H9 (cell line): ENCODE results near the gene FBXL20. TPM values are rescaled to one million over a fixed set of nuclear protein-coding genes. Genes with fewer than 3 reads are reported as not detected.

Experiments used
- DNase-seq: peaks from one replicate; pipeline ENCODE4 v3.0.0-alpha.2; 2017
- H2AFZ ChIP-seq: one replicate; pipeline ENCODE4 v1.6.1; 2013; ENCODE audit warnings: mild to moderate bottlenecking, low read length, control low read depth, moderate library complexity
- H2AK5ac ChIP-seq: 2 replicates; pipeline ENCODE4 v1.6.1; 2013; ENCODE audit warnings: low read length, control low read depth, mixed read lengths; ENCODE audit not compliant: insufficient read length
- H2BK120ac ChIP-seq: one replicate; pipeline ENCODE4 v1.6.1; 2013; ENCODE audit warnings: low read depth, mild to moderate bottlenecking, low read length, control low read depth, inconsistent platforms; ENCODE audit not compliant: poor library complexity, severe bottlenecking
- H2BK12ac ChIP-seq: 2 replicates; pipeline ENCODE4 v1.6.1; 2013; ENCODE audit warnings: low read length, control low read depth, mixed read lengths, low read depth; ENCODE audit not compliant: insufficient read length
- H2BK15ac ChIP-seq: 2 replicates; pipeline ENCODE4 v1.6.1; 2013; ENCODE audit warnings: low read depth, low read length, control low read depth
- H2BK20ac ChIP-seq: one replicate; pipeline ENCODE4 v1.6.1; 2013; ENCODE audit warnings: low read depth, mild to moderate bottlenecking, low read length, control low read depth, inconsistent platforms; ENCODE audit not compliant: poor library complexity, severe bottlenecking
- H2BK5ac ChIP-seq: 2 replicates; pipeline ENCODE4 v1.6.1; 2013; ENCODE audit warnings: low read length, control low read depth, mixed read lengths; ENCODE audit not compliant: insufficient read length
- H3K14ac ChIP-seq: 2 replicates; pipeline ENCODE4 v1.6.1; 2013; ENCODE audit warnings: low read length, control low read depth; ENCODE audit not compliant: insufficient read depth
- H3K18ac ChIP-seq: 2 replicates; pipeline ENCODE4 v1.6.1; 2013; ENCODE audit warnings: low read depth, mild to moderate bottlenecking, mixed read lengths, low read length, control low read depth; ENCODE audit not compliant: insufficient read length
- H3K23ac ChIP-seq: 2 replicates; pipeline ENCODE4 v1.6.1; 2013; ENCODE audit warnings: low read length, control low read depth, mixed read lengths, low read depth; ENCODE audit not compliant: insufficient read length
- H3K23me2 ChIP-seq: 2 replicates; pipeline ENCODE4 v1.6.1; 2013; ENCODE audit warnings: low read depth, mild to moderate bottlenecking, mixed read lengths, low read length, control low read depth; ENCODE audit not compliant: insufficient read length, poor library complexity, severe bottlenecking
- H3K27ac ChIP-seq: 2 replicates; pipeline ENCODE4 v1.5.1; 2013; ENCODE audit warnings: low read length, control low read depth, mixed read lengths, low read depth; ENCODE audit not compliant: insufficient read length
- H3K27me3 ChIP-seq: 2 replicates; pipeline ENCODE4 v1.6.1; 2013; ENCODE audit warnings: low read length, control low read depth, inconsistent platforms; ENCODE audit not compliant: insufficient read depth
- H3K4ac ChIP-seq: 2 replicates; pipeline ENCODE4 v1.6.1; 2013; ENCODE audit warnings: low read depth, mild to moderate bottlenecking, control low read depth, inconsistent platforms, low read length, moderate library complexity
- H3K4me1 ChIP-seq: 2 replicates; pipeline ENCODE4 v1.6.1; 2013; ENCODE audit warnings: low read length, control low read depth, inconsistent platforms; ENCODE audit not compliant: insufficient read depth
- H3K4me2 ChIP-seq: 2 replicates; pipeline ENCODE4 v1.6.1; 2013; ENCODE audit warnings: low read length, control low read depth, mixed read lengths; ENCODE audit not compliant: insufficient read length, insufficient read depth
- H3K56ac ChIP-seq: 2 replicates; pipeline ENCODE4 v1.6.1; 2013; ENCODE audit warnings: low read depth, mild to moderate bottlenecking, mixed read lengths, low read length, control low read depth; ENCODE audit not compliant: insufficient read length
- H3K79me1 ChIP-seq: 2 replicates; pipeline ENCODE4 v1.6.1; 2013; ENCODE audit warnings: low read depth, mild to moderate bottlenecking, moderate library complexity, low read length, control low read depth, inconsistent platforms; ENCODE audit not compliant: insufficient read depth, poor library complexity, severe bottlenecking
- H3K79me2 ChIP-seq: 2 replicates; pipeline ENCODE4 v1.6.1; 2013; ENCODE audit warnings: low read length, control low read depth, inconsistent platforms; ENCODE audit not compliant: insufficient read depth
- H3K9ac ChIP-seq: 2 replicates; pipeline ENCODE4 v1.6.1; 2013; ENCODE audit warnings: low read length, control low read depth, mixed read lengths; ENCODE audit not compliant: insufficient read length; ENCODE audit errors: extremely low read depth
- H3K9me3 ChIP-seq: one replicate; pipeline ENCODE4 v1.6.1; 2013; ENCODE audit warnings: low read depth, low read length, inconsistent platforms; ENCODE audit not compliant: control insufficient read depth
- H3T11ph ChIP-seq: one replicate; pipeline ENCODE4 v1.6.1; 2013; ENCODE audit warnings: mild to moderate bottlenecking, low read length, control low read depth, inconsistent platforms
- H4K20me1 ChIP-seq: one replicate; pipeline ENCODE4 v1.6.1; 2013; ENCODE audit not compliant: control insufficient read depth, insufficient read length, insufficient read depth
- H4K5ac ChIP-seq: 2 replicates; pipeline ENCODE4 v1.6.1; 2013; ENCODE audit warnings: low read depth, mild to moderate bottlenecking, mixed read lengths, low read length, control low read depth; ENCODE audit not compliant: insufficient read length
- H4K8ac ChIP-seq: replicated peaks from 2 replicates; pipeline ENCODE4 v1.6.1; 2013; ENCODE audit warnings: low read length, control low read depth, mixed read lengths, low read depth; ENCODE audit not compliant: insufficient read length
- H4K91ac ChIP-seq: 2 replicates; pipeline ENCODE4 v1.6.1; 2013; ENCODE audit warnings: low read depth, mild to moderate bottlenecking, moderate library complexity, mixed read lengths, low read length, control low read depth; ENCODE audit not compliant: insufficient read length
- H3K27ac Mint-ChIP-seq, 3 experiments: 2 replicates in 2 of 3; 3 replicates in 1 of 3; pipeline ENCODE4 v1.8.0; 2020 to 2021; ENCODE audit warnings: mixed read lengths in 3 of 3, mild to moderate bottlenecking in 1 of 3, moderate library complexity in 1 of 3
- H3K27me3 Mint-ChIP-seq: 2 replicates; pipeline ENCODE4 v1.8.0; 2021; ENCODE audit warnings: low read depth, mild to moderate bottlenecking, moderate library complexity, mixed read lengths
- H3K36me3 Mint-ChIP-seq, 3 experiments: 2 replicates in 2 of 3; 3 replicates in 1 of 3; pipeline ENCODE4 v1.8.0; 2020 to 2021; ENCODE audit warnings: low read depth in 3 of 3, mixed read lengths in 3 of 3; ENCODE audit not compliant: insufficient read depth in 1 of 3
- H3K4me1 Mint-ChIP-seq, 2 experiments: 2 replicates each; pipeline ENCODE4 v1.8.0; 2020; ENCODE audit warnings: mixed read lengths in 2 of 2
- H3K4me3 Mint-ChIP-seq, 2 experiments: 2 replicates in 1 of 2; 3 replicates in 1 of 2; pipeline ENCODE4 v1.8.0; 2020 to 2021; ENCODE audit warnings: mild to moderate bottlenecking in 2 of 2, mixed read lengths in 2 of 2, moderate library complexity in 1 of 2
- H3K9me3 Mint-ChIP-seq, 2 experiments: 2 replicates in 1 of 2; 3 replicates in 1 of 2; pipeline ENCODE4 v1.8.0; 2020; ENCODE audit warnings: mild to moderate bottlenecking in 2 of 2, mixed read lengths in 2 of 2, moderate library complexity in 1 of 2
- CTCF ChIP-seq: fragments of 200-600 bp; sonication (generic); conservative IDR thresholded peaks from 3 replicates; pipeline ENCODE4 v1.8.0; 2021; ENCODE audit warnings: antibody characterized with exemption, mild to moderate bottlenecking
- WGBS: extraction: QIAGEN DNeasy Blood & Tissue Kit; methylation state at CpG from one replicate; pipeline ENCODE4 v1.1.7; 2013; ENCODE audit warnings: missing lambda C conversion rate, low lambda C conversion rate, mixed read lengths; ENCODE audit not compliant: insufficient read length; ENCODE audit errors: extremely low coverage; 5-methylcytosine and 5-hydroxymethylcytosine counted together
- total RNA-seq: library from RNA; stranded (reverse); gene quantifications from 2 replicates; pipeline ENCODE4 v1.2.1, GENCODE V29; 2021

The FBXL20 gene
- total RNA-seq, 1 experiment from 2014 or later, result 18.4 TPM

DNA sequence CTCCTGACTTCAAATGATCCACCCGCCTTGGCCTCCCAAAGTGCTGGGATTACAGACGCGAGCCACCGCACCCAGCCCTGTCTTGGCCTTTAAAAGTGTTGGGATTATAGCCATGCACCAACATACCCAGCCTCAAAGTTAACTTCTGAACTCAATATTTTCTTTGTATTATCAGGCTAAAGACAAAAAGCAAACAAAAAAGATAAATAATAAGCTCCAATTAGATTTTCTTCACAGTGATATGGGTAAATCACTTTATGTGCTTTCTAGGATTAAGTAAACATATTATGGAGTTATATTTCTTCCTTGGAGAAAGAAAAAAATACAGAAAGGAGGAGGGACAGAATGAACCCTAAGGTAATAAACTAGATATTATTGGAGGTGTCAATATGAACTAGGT lies 74.3 kb downstream of the FBXL20 start:
- no peak overlapping the region for H3T11ph ChIP-seq
- Mint-ChIP-seq H3K36me3 (peaks cover 0 to 2% (median 0%) of the 10 kb centered on the region in 3 experiments; a peak in 2 of 7 replicates), H3K9me3 (no peaks in the 10 kb centered on the region), H3K27me3 (no peaks in the 10 kb centered on the region), H3K4me3 (no peak overlapping the region), H3K27ac (no peak overlapping the region), H3K4me1 (no peaks in the 10 kb centered on the region)
- no peak overlapping the region for H4K5ac ChIP-seq
- no peaks in the 10 kb centered on the region for H4K20me1 ChIP-seq
- TF ChIP-seq CTCF, result no peak
- no peaks in the 10 kb centered on the region for H3K79me2 ChIP-seq
- H2BK15ac ChIP-seq, result no peak overlapping the region
- H2BK5ac ChIP-seq, result no peak overlapping the region
- H3K27ac ChIP-seq, result no peak overlapping the region
- no peak overlapping the region for H2AK5ac ChIP-seq
- H2BK20ac ChIP-seq, result no peak overlapping the region
- no peak overlapping the region for H3K56ac ChIP-seq
- H3K27me3 ChIP-seq, result no peaks in the 10 kb centered on the region
- H3K23me2 ChIP-seq, result no peaks in the 10 kb centered on the region
- no peaks in the 10 kb centered on the region for H3K9me3 ChIP-seq
- H3K4ac ChIP-seq, result no peak overlapping the region
- H3K9ac ChIP-seq, result no peak overlapping the region
- no peak overlapping the region for H4K8ac ChIP-seq
- WGBS, result no CpG with 5 or more reads among the region's 4 CpGs
- H3K79me1 ChIP-seq, result no peaks in the 10 kb centered on the region
- no peaks in the 10 kb centered on the region for H3K4me1 ChIP-seq
- no peak overlapping the region for H3K18ac ChIP-seq
- H2AFZ ChIP-seq, result no peak overlapping the region
- no peak overlapping the region for H3K14ac ChIP-seq
- no peak overlapping the region for H2BK12ac ChIP-seq
- no peak overlapping the region for H2BK120ac ChIP-seq
- no peak overlapping the region for H4K91ac ChIP-seq
- H3K4me2 ChIP-seq, result no peak overlapping the region
- DNase-seq, result no peak
- no peak overlapping the region for H3K23ac ChIP-seq
